ENCODE data around the gene CHP2.
"Not testable (repeated sequence)": the region's sequence is repeated elsewhere in the genome, so short reads cannot be mapped to it uniquely, and the experiment has no call there.

The CHP2 gene

DNA sequence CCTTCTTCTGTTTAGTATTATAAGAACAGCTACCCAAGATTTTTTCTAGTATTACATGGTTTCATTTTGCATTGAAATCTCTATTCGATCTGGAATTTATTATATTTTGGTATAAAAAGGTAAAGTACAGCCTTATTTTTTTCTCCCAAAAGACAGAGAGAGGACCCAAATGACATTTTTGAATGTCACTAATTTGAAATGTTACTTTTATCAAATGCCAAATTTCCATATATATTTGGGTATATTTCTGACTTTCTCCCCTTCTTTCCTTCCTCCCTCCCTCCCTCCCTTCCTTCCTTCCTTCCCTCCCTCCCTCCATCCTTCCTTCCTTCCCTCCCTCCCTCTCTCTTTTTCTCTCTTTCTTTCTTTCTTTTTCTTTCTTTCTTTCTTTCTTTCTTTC is 6.2 kb upstream of the CHP2 start:
- DNase-seq, result no peak

DNA sequence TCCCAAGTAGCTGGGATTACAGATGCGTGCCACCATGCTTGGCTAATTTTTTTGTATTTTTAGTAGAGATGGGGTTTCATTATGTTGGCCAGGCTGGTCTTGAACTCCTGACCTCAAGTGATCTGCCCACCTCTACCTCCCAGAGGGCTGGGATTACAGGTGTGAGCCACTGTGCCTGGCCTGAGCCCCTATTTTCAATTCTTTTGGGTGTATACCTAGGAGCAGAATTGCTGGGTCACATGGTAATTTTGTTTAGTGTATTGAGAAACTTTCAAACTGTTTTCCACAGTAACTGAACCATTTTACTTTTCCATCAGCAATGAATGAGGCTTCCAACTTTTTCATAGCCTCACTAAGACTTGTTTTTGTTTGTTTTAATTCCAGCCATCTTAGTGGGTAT is 3.8 kb upstream of the CHP2 start:
- DNase-seq, result not testable (repeated sequence)

DNA sequence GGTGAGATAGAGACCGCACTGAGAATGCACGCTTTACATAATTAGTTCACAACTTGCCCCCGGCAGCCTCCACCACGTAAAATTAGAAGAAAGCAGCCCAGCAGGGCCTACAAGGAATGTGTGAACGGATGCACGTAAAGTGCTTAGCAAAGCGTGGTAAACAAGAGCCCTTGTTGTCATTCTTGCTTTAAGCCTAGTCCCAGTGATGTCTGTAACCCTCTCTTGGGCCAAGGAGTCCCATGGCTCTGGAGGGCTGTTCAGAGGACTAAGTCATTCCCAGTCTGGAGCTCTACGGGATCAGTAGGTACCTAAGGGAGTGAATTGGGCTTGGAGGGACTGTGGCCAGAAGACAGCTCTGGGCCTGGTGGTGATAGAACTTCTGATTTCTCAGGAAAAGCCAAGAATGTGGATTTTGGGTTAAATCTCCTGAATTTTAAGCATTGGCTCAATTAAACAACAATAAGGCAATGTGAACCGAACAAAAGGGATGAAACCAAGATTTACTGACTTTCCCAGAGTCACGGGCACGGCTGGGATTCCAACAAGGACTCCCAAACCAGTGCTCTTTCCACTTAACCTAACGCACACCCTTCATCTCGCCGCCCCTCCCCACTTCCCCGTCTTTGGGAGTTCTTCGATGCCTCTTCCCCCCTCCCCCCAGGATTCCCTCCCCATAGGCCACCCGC is 775 bp upstream of the CHP2 start:
- DNase-seq, result no peak

DNA sequence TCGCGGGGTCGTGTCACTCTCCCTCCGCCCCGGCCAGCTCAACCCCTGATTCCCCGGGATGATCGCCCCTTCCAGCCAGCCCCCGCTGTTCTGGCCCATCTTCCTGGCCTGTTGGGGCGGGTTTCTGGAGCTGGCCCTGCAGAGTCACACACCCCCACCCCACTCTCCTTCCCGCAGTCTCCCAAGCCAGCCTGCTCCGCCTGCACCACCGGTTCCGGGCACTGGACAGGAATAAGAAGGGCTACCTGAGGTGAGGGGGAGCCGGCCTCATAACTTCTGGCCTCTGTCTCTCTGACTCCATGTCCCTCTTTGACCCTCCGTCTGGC is 621 bp downstream of the CHP2 start:
- DNase-seq, result no peak

DNA sequence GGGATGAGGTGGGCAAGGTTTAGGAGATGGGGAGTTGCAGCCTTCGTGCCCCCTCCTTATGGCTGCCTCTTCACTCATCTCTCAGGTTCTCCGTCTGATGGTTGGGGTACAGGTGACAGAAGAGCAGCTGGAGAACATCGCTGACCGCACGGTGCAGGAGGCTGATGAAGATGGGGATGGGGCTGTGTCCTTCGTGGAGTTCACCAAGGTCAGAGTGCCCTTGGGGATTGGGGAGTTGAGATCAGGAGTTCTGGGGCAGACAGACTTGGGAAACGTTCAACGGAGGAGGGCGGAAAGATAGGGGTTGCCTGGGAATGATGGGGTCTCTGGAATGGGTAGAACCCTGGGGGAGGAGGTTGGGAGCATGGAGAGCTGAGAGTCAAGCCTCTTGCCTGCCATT is 2.3 kb downstream of the CHP2 start:
- no peak for DNase-seq

DNA sequence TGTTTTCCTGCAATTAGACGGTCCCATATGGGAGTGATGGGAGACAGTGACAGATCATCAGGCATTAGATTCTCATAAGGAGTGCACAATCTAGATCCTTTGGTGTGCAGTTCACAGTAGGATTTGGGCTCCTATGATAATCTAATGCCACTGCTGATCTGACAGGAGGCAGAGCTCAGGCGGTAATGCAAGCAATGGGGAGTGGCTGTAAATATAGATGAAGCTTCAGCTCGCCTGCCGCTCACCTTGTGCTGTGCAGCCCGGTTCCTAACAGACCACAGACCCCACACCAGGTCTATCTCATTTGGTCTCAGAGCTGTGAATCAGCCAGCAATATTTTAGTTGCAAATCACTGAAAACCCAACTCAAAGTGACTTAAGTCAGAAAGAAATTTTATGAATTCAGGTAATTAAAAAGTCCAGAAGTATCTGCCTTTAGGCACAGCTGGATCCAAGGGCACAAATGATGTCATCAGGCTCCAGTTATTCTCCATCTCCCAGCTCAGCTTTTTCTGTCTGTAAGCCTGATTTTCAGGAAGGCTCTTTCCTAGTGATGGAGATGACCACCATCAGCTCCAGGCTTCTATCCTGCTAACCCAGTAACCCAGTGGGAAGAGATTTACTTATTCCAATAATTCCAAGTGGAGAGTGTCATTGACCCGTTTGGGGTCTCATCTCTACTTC is 3.3 kb downstream of the CHP2 start:
- no peak for DNase-seq

DNA sequence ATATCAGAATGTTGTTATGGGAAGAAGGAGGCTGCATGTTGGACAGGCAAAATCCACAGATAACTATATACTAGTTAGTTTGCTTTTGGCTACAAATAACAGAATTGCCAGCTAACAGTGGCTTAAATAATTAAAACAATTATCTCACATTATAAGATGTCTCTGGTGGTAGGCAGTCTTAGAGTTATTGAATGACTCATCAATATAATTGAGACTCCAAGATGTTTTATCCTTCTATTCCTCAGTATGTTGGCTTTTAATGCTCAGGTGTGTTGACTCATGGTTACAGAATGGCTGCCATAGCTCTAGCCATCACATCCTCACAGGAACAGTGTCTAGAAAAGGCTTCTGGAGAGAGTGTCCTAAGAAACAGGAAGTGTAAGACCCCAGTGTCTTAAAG is 11.1 kb downstream of the CHP2 start:
- DNase-seq, result no peak

DNA sequence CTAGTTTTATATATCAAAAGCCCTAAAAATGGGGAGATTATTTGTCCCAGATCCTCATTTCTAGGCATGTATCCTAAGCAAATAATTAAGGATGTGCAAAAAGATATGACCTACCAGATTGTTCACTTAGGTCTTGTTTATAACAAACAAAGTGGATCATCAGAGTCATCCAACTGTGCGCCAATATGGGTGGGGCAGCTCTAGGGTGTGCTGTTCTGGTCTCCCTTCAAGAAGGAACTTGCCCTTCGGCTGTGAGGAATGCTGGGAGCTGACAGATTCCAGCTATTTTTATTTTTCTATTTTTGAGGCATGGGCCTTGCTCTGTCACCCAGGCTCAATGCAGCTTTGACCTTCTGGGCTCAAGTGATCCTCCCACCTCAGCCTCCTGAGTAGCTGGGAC is 13.8 kb downstream of the CHP2 start:
- DNase-seq, result no peak

DNA sequence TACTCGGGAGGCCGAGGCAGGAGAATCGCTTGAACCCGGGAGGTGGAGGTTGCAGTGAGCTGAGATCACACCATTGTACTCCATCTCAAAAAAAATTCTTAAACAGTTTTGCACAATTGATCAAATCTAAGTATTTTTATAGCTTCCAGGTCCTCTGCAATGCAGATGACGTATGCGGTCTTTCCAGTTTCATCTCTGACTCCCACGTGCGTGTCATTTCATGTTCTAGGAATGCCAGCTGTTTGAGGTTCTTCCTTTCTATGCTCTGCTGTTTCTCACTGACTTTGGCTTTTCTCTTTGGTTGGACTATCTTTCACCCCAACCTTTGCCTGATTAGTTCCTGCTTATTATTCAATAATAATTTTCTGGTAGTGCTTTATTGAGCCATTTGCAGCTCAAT is 16.2 kb downstream of the CHP2 start:
- DNase-seq, result no peak

DNA sequence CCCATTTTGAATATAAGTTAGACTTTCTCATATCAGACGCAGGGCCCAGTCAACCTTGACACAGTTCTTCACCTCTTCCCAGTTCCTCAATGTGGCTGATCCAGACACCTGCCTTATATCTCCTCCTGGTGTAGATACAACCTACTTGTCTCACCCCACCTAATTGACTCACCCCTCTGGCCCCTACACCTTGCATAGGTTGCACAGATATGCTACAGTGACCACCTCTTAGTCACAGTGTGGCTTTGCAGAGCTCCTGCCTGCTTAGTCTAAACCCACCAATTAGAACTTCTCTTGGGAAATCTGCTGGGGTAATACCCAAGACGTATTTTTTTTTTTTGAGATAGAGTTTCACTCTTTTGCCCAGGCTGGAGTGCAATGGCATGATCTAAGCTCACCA is 16.8 kb downstream of the CHP2 start:
- no peak for DNase-seq

DNA sequence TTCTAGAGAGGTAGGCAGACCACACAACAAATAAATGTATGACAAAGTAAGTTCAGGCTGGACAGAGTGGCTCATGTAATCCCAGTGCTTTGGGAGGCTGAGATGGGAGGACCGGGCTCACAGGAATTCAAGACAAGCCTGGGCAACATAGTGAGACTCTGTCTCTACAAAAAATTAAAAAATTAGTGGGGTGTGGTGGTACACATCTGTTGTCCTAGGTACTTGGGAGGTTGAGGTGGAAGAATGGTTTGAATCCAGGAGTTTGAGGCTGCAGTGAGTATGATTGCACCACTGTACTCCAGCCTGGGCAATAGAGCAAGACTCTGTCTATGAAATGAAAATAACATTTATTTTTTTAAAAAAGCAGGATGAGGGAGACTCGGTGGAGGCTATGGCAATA is 18.5 kb downstream of the CHP2 start:
- no peak for DNase-seq

DNA sequence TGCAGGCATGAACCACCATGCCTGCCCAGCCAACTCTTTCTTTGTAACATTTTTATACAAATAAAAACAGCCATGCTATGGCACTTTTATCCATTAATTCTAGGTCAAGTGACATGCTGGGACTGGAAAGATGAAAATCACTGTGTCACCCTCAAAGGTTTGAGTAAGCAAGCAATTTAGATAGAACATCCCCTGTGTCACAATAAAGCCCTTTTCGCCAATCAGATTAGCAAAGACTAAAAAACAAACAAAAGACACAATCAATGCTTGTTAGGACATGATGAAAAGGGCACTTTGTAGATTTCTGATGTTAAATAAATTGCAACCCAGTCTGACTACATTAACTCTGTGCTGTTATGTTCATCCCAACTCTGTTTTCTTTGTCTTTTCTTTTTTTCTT is 26.4 kb downstream of the CHP2 start:
- DNase-seq, result no peak

DNA sequence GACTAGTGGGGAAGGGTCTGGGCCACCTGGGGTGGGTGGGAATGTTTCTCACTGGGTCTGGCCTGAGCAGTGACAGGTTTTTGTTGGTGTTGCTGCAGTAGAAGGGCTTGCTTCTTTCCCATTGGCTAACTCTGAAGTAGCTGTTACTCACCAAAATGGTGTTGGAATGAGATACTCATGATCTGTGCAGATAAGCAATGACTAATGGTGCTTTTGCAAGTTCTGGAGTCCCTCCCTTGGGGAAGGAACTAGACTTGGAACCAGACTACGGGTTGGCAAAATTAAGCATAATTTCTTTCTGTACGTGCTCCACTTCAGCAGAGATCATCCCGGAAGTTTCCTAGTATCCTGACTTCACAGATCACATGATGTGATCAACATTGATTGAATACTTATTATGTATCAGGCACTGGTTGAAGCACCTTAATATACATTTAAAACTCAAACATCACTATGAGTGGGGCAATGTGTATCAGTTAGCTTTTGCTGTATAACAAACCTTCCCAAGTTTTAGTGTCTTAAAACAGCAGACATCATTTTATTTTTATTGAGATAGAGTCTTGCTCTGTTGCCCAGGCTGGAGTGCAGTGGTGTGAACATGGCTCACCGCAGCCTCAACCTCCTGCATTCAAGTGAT is 30.1 kb downstream of the CHP2 start:
- no peak for DNase-seq

DNA sequence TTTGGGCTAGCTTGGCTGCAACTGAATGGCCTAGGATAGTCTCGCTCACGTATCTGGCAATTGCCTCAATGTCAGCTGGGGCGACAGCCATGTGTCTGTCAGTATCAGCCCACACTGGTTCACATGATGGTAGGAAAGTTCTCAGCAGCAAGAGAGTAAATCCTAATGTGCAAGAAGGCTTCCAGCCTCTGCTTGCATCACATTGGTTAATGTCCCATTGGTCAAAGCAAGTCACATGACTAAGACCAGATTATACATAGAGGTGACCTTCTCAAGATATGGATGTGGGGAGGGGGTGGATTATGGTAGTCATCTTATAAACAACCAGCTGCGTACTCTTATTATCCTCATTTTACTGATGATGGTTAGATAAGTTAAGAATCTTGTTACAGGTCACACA is 31.0 kb downstream of the CHP2 start:
- DNase-seq, result no peak

DNA sequence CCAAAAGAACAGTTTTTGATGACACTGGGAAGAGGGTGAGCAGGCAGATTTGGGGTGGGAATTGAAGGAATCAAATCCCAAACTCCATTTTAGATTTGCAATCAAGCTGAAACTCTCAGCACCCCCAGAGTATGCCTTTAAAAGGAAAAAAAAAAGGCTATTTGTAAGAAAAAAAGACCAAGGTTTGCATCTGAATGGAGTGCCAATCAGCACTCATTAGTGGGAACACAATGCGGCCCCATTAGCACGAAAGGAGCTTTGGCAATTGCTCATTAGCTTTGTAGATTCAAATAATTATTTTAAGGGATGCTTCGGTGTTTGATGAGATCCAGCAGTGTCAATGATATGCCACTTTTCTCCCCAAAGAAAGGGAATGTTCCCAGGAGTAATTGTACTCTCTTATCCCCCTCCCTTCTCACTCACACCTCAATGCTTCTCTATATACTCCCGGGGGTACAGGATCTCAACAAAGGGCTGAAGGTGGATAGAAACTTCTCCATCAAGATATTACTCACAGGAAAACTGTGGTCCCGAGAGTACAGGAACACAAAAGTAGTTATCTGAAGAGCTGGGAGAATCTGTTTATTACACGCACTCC is 32.2 kb downstream of the CHP2 start:
- no peak for DNase-seq

DNA sequence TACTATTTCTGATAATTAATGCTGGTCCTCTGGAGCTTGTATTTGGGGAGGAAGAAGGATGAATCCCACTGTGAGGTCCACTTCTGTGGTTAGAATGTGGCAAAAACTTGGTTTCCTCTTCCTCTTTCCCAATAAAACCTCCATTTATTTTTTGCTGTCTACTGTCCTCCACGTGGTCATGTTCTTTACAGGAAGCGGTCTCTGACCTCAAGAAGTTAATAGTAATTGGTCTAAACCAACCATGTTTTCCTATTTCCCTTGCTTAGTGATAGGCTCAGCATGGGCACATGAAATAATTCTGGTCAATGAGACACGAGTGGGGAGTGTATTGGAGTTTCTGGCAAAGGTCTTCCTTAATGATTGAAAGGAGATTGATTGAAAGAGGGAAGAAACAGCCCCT is 33.9 kb downstream of the CHP2 start:
- DNase-seq, result no peak

DNA sequence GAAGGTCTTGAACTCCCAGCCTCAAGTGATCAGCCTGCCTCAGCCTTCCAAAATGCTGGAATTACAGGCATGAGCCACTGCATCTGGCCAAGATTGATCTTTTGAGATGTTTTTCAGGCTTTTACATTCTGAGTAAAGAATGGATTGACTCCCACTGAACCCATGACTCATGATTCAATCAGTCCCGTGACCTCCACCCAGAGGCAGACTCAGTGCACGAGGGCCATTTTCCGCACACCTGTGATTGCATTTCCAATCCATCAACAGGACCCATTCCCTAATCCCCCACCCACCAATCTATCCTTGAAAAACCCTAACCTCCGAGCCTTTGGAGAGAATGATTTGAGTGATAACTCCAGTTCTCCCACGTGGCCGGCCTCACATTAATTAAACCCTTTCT is 40.6 kb downstream of the CHP2 start:
- DNase-seq, result no peak

DNA sequence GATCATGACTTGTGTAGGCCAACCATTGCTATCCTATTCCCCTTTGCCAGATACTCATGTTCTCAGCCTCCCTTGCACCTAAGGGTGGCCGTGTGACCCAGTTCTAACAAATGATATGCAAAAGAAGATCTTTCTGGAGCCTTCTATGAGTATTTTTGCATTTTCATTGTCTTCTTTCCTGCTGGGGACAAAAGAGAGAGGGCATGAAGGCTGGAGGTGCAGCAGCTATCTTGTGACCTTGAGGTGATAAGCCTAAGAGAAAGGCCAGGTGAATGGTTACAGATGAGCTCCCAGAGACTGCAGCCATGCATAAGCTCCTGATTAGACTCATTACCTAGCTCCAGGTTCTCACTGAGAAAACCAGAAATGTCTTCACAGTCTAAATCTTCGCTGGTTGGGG is 42.1 kb downstream of the CHP2 start:
- DNase-seq, result no peak

DNA sequence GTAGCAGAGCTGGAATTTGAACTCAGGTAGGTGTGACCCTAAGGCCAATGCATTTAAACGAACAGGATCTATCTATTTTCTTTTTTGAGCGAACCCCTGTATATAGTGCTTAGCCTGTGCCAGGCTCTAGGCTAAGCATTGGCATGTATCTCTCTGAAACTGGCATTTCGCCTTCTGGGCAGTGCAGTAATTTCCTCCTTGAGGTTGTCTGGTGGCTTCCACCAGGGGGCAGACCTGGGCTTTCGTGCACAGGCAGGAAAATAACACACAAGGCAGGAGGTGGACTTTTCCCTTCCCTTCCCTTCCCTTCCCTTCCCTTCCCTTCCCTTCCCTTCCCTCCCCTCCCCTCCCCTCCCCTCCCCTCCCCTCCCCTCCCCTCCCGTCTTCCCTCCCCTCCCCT is 46.6 kb downstream of the CHP2 start:
- peak; percentile 49 for DNase-seq

DNA sequence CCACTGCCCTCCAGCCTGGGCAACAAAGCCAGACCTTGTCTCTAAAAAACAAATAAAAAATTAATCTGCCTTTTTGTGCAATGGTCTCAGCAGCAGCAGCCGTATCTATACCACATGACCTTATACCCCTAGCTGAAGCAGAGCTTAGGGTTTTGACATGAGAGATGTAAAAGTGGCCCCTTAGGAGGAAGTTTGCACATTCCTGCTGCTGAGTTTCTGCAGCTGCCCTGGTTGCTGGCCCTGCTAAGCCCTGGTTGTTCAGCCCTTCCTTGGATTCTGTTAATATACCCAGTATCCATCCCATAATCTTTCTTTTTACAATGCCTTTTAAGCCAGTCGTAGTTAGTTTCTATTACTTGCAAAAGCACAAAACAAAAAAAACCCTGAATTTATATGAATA is 48.0 kb downstream of the CHP2 start:
- DNase-seq, result no peak

DNA sequence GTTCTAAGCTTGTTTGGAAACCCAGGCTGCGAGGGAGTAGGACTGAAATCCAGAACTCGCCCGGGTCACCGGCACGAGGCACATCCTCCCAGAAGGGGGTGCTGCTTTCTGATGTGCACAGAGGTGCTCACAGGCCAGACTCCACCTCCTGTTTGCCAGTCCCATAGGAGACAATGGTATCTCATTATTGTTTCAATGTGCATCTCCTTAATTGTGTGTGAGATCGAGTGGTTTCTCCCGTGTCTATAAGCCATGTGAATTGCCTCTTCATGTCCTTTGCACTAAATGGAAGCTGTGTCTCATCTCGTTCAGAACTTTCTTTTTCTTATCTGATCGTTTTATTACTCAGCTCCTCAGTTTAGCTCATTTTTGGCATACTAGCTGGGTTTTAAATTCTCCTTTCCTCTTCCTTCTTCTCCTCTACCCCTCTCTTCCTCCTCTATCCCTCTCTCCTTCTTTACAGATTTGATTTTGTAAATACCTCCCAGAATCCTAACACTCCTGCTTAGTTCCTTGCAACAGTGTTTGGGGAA is 48.8 kb downstream of the CHP2 start:
- no peak for DNase-seq

DNA sequence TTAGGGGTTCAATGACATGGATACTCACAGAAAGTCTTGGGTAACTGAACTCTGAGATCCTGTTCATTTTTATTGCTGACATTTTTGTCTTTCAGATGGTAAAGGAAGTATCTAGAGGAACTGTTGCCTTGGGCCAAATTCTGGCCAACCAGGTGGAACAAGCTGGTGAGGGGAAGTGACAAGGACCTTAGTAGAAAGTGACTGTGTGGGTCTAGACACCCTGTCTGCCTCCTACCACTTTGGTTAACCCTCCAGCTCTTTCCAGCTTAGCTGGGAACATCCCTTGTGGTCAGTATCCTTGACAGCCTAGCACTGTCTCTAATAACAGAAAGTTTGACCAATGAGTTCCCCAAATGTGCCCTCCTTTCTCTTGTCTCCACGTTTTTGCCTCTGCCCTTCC is 52.2 kb downstream of the CHP2 start:
- DNase-seq, result no peak

All from NCI-H1092 (cell line).